GM19239 (cell line): Measurements from ENCODE around the gene VDR.

ENCODE experiments used
- DNase-seq: peaks from one replicate; pipeline ENCODE4 v3.0.0; 2011; ENCODE audit warnings: low spot score; ENCODE audit not compliant: insufficient read length
- FAIRE-seq: peaks from 2 replicates; lab custom pipeline; 2011; peaks lifted over from hg19 to GRCh38; lab: Jason Lieb, UNC

Gene VDR

GRCh38 chr12:47904713-47905709, at the start of gene VDR:
TSS of gene VDR (minus strand) at chr12:47904994. CDS start at chr12:47879113, 25,881 bp downstream.
- peak; percentile 88 for DNase-seq
- peak; percentile 57 for FAIRE-seq

- DNase-seq = no peak
Measured at GRCh38 chr12:47954058-47954457, 49.3 kb upstream of the VDR start.

DNA sequence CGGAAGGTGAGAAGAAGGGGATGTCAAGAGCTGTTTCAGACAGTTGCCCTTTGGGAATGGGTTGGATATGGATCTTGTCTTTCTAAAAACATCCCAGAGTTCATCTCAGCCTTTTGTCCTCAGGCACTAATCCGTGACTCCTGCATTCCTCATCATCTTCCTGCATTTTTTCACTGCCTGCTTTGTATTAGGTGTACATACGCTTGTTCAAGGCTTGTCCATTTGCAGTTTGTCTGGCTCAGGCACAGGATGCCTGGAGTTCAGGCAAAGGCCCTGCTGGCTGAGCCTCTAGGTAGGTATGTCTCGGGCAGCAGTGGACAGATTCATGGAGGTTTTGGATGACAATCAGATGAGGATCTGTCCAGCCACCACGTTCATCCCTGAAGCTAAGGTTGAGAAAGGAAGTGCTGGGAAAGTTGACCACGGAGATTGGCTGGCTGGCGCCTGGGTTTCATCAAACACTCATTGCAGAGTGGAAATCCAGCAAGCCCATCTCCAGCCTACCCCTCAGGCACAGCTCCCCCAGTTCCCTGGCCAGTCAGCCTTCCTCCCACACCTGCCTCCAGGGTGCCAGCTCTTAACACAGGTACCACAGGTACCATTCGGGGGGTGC, 46.2 kb upstream of the VDR start:
- DNase-seq (no peak), FAIRE-seq (no peak)

More at GRCh38 chr12:47954058-47954457, 49.3 kb upstream of the VDR start:
- FAIRE-seq = no peak

DNA sequence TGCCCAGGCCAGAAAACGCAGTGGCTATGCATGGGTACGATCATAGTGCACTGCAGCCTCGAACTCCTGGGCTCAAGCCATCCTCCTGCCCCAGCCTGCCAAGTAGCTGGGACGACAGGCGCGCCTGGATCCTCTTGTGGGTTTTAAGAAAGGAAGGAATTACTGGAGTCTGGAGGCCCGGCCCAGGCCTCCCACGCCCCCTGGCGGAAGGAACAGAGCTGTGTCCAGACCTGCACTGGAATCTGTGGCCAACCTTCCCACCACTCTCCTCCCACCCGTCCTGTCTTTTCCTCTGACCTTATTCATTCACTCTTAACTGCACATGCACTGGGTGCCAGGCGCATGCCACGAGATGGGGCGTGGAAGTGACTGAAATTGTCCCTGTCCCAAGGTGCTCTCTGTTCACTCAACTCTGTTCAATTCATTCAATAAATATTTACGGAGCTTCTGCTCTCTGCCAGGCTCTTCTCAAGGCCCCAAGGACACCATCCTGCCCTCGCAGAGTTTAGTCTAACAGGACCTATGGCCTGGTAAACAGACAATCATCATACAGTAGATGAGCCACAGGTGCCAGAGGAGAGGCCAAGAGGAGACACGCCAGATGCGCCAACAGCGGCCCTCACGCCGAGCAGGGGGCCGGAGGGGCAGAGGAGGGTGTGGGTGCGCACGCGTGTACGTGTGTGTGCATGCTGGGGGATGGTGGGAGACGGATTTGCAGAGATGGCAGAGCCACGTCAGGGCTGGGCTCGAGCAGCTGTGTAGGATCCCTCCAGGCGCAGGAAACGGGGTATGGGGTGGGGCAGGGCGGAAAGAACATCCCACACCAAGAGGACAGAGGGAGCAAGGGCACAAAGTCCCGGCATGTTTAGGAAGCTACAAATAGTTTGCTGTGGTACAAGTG, 44.9 kb upstream of the VDR start:
- FAIRE-seq = peak; percentile 57
- peak; percentile 59 for DNase-seq

DNA sequence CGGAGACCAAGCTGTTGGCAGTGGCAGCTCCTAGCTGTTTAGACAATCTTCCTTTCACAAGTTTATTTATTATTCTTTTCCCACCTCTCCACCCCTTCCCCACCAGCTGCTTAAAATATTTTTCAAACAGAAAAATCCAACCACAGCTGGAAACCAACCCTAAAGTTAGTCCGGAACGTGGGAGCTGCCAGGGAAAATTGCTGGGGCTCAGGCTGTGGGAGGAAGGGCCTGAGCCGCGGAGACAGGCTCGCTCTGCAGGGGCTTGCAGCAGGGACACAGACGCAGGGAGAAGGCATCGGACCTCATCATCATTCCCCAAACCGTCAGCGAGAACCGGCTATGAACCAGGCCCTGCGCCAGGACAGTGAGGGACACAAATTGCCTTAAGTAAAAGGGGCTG, 42.5 kb upstream of the VDR start:
- DNase-seq (no peak), FAIRE-seq (no peak)

GRCh38 chr12:47946413-47947323, 41.9 kb upstream of the VDR start:
- no peak for DNase-seq
- no peak for FAIRE-seq

GRCh38 chr12:47945341-47945728, 40.5 kb upstream of the VDR start:
- FAIRE-seq = no peak

GRCh38 chr12:47944685-47945340, 40.0 kb upstream of the VDR start:
- no peak for DNase-seq
- no peak for FAIRE-seq

More at GRCh38 chr12:47945341-47945728, 40.5 kb upstream of the VDR start:
- DNase-seq = no peak

DNA sequence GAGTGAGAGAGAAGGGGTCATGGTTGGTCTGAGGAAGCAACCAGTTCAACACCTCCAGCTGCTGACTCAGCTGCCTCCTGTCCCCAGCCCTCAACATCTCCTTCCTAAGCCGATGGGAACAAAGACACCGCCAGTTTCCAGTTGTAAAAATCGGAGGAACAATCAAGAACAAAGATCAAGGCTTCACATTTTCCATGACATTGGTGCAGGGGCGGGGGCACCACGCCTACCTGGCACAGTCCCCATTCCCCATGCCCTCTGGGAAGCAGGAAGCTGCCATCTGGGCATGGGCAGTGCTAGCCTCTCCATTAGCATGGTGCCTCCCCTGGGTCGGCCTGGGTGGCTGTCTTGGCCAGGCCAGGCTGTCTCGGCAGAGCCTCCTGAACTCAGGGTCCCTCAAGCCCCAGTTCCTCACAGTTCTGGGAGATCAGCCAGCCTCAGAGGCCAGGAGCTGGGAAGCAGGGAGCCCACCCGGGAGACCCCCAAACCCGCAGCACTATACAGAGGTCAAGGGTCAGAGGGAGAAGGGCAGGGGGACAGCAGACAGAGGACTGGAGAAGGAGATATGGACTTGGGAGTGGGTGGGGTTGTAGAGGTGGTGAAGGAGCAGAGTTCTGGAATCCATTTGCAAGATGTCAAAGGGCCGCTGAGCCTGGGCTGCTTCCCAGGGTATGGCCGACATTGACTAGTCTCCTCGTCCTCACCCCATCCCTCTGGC, 39.0 kb upstream of the VDR start:
- no peak for DNase-seq
- FAIRE-seq = no peak

DNA sequence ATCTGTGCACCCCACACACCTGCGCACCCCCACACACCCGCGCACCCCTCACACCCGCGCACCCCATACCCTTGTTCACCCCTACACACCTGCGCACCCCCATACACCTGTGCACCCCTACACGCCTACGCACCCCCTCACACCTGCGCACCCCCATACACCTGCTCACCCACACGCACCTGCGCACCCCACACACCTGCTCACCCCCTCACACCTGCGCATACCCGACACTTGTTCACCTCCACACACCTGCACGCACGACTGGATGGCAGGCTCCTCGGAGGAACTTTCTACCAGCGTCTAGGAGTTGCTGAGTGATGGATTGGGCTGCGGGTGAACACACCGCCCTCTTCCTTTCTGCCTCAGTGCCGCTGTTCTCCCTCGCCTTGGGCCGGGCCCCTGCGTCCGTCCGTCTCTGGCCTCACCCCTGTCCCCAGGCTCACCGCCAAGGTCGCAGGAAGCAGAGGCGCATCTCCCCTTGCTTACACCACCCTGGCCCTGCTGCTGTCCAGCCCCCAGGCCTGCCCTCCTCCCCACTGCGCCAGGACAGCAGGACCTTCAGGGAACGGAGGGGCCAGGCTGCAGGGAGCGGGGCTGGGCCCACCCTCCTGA, 37.9 kb upstream of the VDR start:
- FAIRE-seq = no peak
- no peak for DNase-seq

GRCh38 chr12:47941871-47942613, 37.2 kb upstream of the VDR start:
- DNase-seq (no peak), FAIRE-seq (no peak)

DNA sequence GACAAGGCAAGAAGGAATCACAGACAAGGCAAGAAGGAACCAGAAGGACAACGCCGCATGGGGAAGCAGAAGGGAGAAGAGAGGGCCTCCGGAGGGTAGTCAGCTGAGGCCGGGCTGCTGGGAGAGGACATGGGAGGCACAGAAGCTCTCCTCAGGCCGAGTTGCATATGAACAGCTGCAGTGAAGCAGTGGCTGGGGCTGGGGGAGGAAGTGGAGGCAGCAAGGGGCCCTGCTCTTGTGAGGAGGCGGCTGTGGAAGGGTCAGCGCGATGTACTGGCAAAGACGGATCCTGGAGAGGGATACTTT, 36.6 kb upstream of the VDR start:
- FAIRE-seq = no peak
- DNase-seq = no peak

GRCh38 chr12:47940773-47941474, 36.1 kb upstream of the VDR start:
- no peak for FAIRE-seq
- no peak for DNase-seq

DNA sequence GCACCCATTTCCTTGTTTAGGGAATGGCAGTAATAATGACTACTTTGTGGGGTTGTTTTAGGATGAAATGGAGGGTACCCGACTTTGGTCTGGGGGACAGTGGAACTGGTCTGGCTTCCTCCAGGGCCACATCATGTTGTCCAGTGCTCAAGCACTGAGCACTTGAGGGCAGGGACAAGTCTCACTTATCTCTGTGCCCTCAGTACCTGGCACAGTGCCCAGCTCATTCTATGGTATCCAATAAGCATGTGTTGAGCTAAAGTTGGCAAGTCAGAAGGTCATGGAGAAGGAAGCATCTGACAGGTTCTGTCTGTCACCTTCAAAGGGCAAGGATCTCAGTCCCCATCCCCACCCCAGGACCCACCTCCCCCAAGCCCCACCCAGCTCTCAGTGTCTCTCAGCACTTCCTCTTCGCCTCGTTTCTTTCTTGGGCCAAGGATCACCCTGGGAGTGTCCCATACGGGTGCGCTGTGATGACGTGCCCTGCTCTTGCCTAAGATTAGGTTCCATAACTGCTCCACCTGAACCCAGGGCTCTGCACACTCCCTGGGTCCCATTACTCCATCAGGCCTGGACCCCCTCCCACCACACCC, 34.3 kb upstream of the VDR start:
- DNase-seq = no peak

GRCh38 chr12:47938594-47938993, 33.8 kb upstream of the VDR start:
- FAIRE-seq = no peak
- no peak for DNase-seq

More for the DNA sequence above, 34.3 kb upstream of the VDR start:
- no peak for FAIRE-seq

DNA sequence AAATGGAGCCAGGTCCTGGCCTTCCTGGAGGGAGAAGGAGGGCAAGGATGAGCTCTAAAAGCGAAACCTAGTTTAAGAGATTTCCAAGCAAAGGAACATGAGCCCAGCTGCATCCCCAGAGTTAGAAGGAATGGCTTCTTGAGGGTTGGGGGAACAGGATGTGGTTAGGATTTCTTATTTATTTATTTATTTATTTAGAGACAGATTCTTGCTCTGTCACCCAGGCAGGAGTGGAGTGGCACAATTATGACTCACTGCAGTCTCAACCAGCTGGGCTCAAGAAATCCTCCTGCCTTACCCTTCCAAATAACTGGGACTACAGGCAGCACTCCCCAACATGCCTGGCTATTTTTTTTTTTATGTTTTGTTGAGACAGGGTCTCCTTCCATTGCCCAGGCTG, 33.3 kb upstream of the VDR start:
- FAIRE-seq = no peak
- no peak for DNase-seq
